VCaP (cell line): ENCODE data around the gene CANT1.

ENCODE experiments used
- H3K27ac ChIP-seq: fragments of 450-650 bp; 2 replicates; pipeline ENCODE4 v1.5.1; 2017
- TF ChIP-seq, protein P1 (sequence below): fragments of 450-650 bp; conservative IDR thresholded peaks from 2 replicates; pipeline ENCODE4 v1.5.1; 2017; ENCODE audit warnings: mild to moderate bottlenecking, moderate library complexity

CANT1 gene

DNA sequence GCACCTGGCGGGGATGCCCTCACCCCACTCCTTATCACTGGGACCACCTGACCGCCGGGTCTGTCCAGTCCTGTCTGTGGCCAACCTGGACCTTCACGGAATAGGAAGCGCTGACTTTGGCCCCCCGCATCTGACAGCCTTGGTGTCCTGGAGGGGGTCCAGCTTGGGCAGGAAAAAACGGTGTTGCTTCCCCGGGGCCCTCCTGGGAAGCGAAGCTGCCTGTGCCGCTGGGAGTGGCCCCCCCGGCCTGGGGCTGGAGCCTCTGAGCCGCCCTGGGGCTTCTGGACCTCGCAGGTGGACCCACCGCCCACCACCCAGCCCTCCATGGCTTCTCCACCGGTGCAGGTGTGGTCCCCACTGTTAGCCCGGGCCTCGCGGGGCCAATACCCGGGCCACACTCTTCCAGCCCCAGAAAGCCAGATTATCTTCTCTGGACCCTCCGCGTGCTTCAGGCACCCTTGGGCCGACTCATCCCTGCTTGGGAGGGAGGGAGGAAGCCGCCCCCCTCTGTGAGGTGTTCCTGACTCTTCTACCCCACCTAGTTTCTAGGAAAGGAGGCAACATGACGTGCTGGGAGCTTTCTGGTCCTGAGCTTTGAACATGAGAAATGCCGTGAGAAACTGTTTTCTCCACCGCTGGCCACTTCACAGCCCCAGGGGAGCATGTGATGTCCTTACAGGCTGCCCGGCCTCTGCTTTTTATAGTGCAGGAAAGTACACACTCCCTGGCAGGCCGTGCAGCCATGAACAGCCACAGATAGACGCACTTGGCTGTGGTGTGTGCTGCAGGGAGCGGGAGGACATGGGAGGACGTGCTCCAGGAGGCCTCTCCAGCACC lies 15.6 kb upstream of the CANT1 start:
- TF ChIP-seq, protein P1, sequence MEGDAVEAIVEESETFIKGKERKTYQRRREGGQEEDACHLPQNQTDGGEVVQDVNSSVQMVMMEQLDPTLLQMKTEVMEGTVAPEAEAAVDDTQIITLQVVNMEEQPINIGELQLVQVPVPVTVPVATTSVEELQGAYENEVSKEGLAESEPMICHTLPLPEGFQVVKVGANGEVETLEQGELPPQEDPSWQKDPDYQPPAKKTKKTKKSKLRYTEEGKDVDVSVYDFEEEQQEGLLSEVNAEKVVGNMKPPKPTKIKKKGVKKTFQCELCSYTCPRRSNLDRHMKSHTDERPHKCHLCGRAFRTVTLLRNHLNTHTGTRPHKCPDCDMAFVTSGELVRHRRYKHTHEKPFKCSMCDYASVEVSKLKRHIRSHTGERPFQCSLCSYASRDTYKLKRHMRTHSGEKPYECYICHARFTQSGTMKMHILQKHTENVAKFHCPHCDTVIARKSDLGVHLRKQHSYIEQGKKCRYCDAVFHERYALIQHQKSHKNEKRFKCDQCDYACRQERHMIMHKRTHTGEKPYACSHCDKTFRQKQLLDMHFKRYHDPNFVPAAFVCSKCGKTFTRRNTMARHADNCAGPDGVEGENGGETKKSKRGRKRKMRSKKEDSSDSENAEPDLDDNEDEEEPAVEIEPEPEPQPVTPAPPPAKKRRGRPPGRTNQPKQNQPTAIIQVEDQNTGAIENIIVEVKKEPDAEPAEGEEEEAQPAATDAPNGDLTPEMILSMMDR, result no peak
- H3K27ac ChIP-seq, result peak overlapping the region; percentile 93

- TF ChIP-seq, protein P1, result peak; percentile 72
- peak within 1 kb of the TSS; percentile 93 for H3K27ac ChIP-seq
Observed at GRCh38 chr17:79023886-79024771, 14.6 kb upstream of the CANT1 start, which contains the start of gene C1QTNF1. C1QTNF1 (plus strand) TSS chr17:79024169; CDS start chr17:79043969, 19,800 bp downstream.

- TF ChIP-seq, protein P1, result no peak
- H3K27ac ChIP-seq, result peak overlapping the region; percentile 93
Observed at GRCh38 chr17:79023180-79023705, 13.7 kb upstream of the CANT1 start.

GRCh38 chr17:79022507-79022991 lies 13.0 kb upstream of the CANT1 start:
- TF ChIP-seq, protein P1, result no peak
- peak overlapping the region; percentile 93 for H3K27ac ChIP-seq

- H3K27ac ChIP-seq, result peak overlapping the region; percentile 93
Observed at GRCh38 chr17:79021929-79022328, 12.4 kb upstream of the CANT1 start.

- H3K27ac ChIP-seq, result peak overlapping the region; percentile 93
- TF ChIP-seq, protein P1, result no peak
Observed at GRCh38 chr17:79020631-79021301, 11.2 kb upstream of the CANT1 start.
